Stimulated activated CD4-positive, alpha-beta T cell treated with anti-CD3 and anti-CD28 coated beads, Interleukin-1b, Interleukin-23, amount 100 ng/mL, for 24 hours (primary cell): ENCODE measurements around the gene ELMOD3.
"Not testable (repeated sequence)": the region's sequence is repeated elsewhere in the genome, so short reads cannot be mapped to it uniquely, and the experiment has no call there.

Experiments used
- DNase-seq, 4 experiments: peaks; one replicate each; pipeline ENCODE4 v3.0.0-alpha.2; 2020; ENCODE audit warnings: low read depth in 4 of 4, low spot score in 1 of 4

ELMOD3 gene

GRCh38 chr2:85329181-85329651 lies 25.4 kb upstream of the ELMOD3 start:
- no peak for DNase-seq

GRCh38 chr2:85329701-85330100 lies 24.9 kb upstream of the ELMOD3 start:
- DNase-seq = not testable (repeated sequence)

GRCh38 chr2:85330839-85331636 lies 23.5 kb upstream of the ELMOD3 start:
- no peak for DNase-seq

GRCh38 chr2:85333877-85334276 lies 20.7 kb upstream of the ELMOD3 start:
- not testable (repeated sequence) for DNase-seq

GRCh38 chr2:85334928-85335327 lies 19.6 kb upstream of the ELMOD3 start:
- no peak for DNase-seq

- no peak for DNase-seq
Observed at GRCh38 chr2:85340034-85340892, 14.3 kb upstream of the ELMOD3 start.

DNA sequence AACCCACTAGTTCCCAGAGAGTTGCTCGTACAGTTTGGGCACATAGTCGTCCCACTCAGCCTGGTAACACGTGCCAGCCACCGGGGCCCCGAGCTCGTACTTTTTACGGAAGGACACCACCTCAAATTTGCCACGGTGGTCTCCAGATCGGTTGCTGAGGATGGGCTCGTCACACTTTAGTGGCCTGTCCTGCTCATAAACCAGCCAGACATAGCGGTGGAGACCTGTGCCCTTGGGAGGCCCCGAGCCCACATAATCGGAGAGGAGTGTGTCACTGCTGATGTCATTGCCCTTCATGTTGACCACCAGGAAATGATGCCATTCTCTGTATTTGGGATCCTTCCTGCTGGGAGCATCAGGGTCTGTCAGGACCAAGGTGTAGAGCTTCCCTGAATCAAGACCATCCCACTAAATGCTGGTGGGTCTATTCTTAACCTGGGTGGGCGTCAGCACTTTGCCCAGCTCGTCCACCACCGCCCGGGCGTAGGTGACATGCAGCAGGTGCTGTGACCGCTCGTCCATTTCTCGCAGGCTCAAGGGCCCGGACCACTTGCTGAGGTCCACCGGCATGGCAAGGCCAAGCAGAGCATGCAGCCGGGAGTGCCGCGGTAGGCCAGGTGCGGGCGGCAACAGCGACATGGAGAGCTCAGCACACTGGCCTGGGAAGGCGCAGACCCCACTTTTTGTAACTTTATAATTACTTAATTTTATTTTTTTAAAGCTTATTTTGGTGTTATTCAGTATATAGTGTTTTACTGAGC lies 13.1 kb upstream of the ELMOD3 start:
- DNase-seq = no peak

DNA sequence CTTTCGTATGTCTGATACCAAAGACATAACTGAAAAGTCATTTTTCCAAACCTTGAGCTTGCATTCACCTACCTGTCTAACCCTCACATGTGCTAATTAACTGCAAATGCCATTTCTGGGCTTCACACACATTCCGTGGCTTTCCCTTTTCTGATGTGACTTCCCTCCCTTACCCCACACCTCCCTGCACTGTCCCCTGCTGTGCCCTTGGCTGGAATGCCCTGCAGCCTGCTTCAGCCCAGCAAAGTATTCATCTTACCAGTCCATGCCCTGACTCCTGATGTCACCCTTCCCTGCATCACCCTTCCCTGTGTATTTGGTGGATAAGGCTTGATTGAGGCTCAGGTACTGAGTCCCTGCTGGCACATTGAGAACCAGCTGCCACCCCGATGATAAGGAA lies 12.4 kb upstream of the ELMOD3 start:
- DNase-seq = no peak

- not testable (repeated sequence) for DNase-seq
Observed at GRCh38 chr2:85343207-85343895, 11.2 kb upstream of the ELMOD3 start.

DNA sequence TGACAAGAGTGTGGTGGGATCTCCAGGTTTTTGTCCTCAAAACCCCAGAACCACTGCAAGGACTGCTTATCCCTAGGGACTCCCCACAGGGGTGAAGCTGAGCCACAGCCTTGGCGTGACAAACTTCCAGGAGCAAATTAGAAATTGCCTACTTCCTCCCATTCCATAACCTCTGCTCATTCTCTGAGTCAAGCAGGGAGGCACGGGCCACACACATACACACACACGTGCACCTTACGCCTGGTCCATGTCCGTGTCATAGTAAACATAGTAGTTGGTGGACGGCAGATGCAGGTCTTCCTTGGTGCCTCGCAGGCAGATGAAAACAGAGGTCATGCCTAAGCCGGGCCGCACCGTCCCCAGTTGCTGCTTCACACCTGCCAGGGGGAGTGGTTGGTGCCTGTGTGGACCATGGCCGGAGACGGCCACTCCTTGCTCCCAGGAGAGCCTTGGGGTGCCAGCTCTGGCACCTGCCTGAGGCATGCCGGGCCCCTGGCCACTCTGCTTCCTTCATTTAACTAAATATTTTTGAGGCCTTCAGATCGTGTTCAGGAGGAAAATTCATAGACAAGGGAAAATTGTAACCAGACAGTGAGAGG lies 10.1 kb upstream of the ELMOD3 start:
- DNase-seq = no peak

GRCh38 chr2:85347599-85347998 lies 7.0 kb upstream of the ELMOD3 start:
- no peak for DNase-seq

GRCh38 chr2:85353876-85354285 lies 688 bp upstream of the ELMOD3 start:
- peak in 1 of 4 experiments; percentile 5 for DNase-seq

GRCh38 chr2:85355073-85355410 lies 473 bp downstream of the ELMOD3 start:
- DNase-seq = peak in 1 of 4 experiments; percentile 10

GRCh38 chr2:85355521-85355920 lies 952 bp downstream of the ELMOD3 start:
- DNase-seq = no peak

DNA sequence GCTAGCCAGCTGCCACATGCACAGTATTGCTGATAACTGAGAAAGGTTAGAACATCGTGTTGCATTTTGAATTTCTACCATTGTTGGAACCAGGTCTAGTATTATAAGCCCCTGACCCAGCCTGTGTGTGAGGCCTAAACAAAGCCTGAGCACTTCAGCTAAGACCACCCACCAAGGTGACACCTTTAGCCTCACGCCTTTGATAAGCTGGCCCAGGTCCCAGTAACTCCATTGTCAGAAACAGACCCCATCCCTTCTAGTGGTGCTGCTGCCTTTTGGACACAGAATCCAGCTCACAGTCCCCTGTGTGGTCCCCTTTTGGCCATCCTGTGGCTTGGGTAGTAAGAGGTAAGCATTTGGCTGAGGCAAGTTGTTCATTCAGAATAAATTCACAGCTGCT lies 1.6 kb downstream of the ELMOD3 start:
- no peak for DNase-seq

DNA sequence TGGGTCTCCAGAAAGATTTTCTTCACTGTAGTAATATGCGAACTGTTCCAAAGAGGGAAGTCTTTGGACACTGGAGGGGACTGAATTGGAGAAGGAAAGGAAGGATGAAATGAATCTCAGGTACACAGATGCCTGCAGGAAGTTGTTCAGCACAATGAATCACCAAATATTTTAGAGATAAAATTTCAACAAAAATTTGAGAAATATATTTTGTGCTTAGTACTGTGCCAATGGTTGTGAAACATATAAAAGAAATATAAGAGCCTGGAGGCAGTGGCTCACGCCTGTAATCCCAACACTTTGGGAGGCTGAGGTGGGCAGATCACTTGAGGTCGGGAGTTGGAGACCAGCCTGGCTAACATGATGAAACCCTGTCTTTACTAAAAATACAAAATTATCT lies 3.2 kb downstream of the ELMOD3 start:
- DNase-seq = no peak

GRCh38 chr2:85362653-85363387 lies 8.3 kb downstream of the ELMOD3 start:
- not testable (repeated sequence) for DNase-seq

DNA sequence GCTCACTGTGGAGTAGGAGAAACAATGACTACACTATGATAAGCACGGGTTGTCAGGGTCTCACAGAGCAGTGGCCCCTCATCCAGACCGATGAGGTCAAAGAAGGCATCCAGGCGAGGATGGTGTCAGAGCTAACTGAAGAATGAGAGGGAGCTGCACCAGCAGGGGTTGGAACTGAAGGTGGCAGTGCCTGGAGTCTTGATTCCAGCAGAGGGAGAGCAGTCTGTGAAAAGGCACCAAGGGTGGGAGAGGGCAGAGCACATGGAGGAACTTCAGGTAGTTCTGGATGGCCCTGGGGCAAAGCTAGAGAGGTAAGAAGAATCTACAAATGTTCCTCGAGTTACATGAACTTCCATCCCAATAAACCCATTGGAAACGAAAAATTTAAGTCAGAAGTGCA lies 12.6 kb downstream of the ELMOD3 start:
- no peak for DNase-seq

GRCh38 chr2:85368921-85369320 lies 14.4 kb downstream of the ELMOD3 start:
- DNase-seq = no peak

DNA sequence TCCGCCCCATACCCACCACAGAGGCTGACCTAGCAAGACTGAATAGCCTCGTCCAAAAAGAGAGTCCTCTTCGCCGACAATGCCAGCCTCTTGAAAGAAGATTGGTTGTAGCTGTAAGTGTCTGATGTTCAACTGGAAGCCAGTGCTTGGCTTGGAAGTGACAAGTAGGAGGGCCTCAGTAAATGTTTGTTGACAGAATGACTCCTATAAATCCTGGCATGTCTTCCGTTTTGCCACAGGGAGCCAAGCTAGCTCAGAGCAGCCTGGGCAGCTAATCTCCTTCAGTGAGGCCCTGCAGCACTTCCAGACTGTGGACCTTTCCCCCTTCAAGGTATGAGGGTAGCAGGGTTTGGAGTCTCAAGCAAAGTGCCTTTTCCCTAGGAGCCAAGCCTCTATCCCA lies 14.9 kb downstream of the ELMOD3 start:
- DNase-seq = no peak
